Measurements from ENCODE around the gene ZNF423.

GRCh38 chr16:49502136-49502881 is 353.6 kb downstream of the ZNF423 start:
- TF ChIP-seq CTCF (IDR thresholded peaks at IDR 0.05) (no peak), SIN3A (IDR thresholded peaks at IDR 0.05; ENCODE audit: borderline replicate concordance, insufficient read depth, low read depth, low read length) (no peak), REST (IDR thresholded peaks at IDR 0.05; ENCODE audit: insufficient read depth in 1 of 2, low read depth in 2 of 2, low read length in 1 of 2) (no peak), POLR2AphosphoS5 (IDR thresholded peaks at IDR 0.05; ENCODE audit: low read depth, low read length) (no peak), TCF7L2 (IDR thresholded peaks at IDR 0.05; ENCODE audit: low read depth, low read length) (no peak)
